Natural killer cell (primary cell): ENCODE data around the gene SDF2L1. TPM values are rescaled to one million over a fixed set of nuclear protein-coding genes. Genes with fewer than 3 reads are reported as not detected.

ENCODE experiments used
- ATAC-seq, 3 donors: fragments of 150-1000 bp in 2 of 3; fragments of 200-7000 bp in 1 of 3; cut with Tn5 transposase; 1 replicate in 1 of 3; 2 replicates in 2 of 3; pipeline ENCODE4 v1.10.0; 2021; ENCODE audit warnings: mild to moderate bottlenecking in 2 of 3, moderate library complexity in 2 of 3
- DNase-seq, 2 donors: peaks; one replicate each; pipeline versions ENCODE4 v3.0.0 to v3.0.0-alpha.2; 2013 to 2021; ENCODE audit warnings: mixed read lengths in 1 of 2
- H3K27ac ChIP-seq: one replicate; pipeline ENCODE4 v1.5.1; 2013; ENCODE audit warnings: mild to moderate bottlenecking, low read length
- H3K27me3 ChIP-seq: one replicate; pipeline ENCODE4 v1.6.1; 2013; ENCODE audit warnings: low read length; ENCODE audit not compliant: control insufficient read depth, insufficient read depth
- H3K36me3 ChIP-seq: one replicate; pipeline ENCODE4 v1.6.1; 2013; ENCODE audit warnings: low read length; ENCODE audit not compliant: control insufficient read depth, insufficient read depth
- H3K4me1 ChIP-seq: one replicate; pipeline ENCODE4 v1.6.1; 2013; ENCODE audit warnings: low read length; ENCODE audit not compliant: control insufficient read depth, insufficient read depth
- H3K4me3 ChIP-seq: one replicate; pipeline ENCODE4 v1.5.1; 2013; ENCODE audit warnings: low read length
- H3K9me3 ChIP-seq: one replicate; pipeline ENCODE4 v1.6.1; 2013; ENCODE audit warnings: low read length; ENCODE audit not compliant: control insufficient read depth, insufficient read depth
- H3K27ac Mint-ChIP-seq, 2 donors: one replicate each; pipeline ENCODE4 v1.8.0; 2022; ENCODE audit warnings: mild to moderate bottlenecking in 2 of 2, mixed read lengths in 2 of 2, moderate library complexity in 1 of 2
- H3K27me3 Mint-ChIP-seq, 2 donors: one replicate each; pipeline ENCODE4 v1.8.0; 2022; ENCODE audit warnings: low read depth in 2 of 2, mixed read lengths in 2 of 2
- H3K36me3 Mint-ChIP-seq: one replicate; pipeline ENCODE4 v1.8.0; 2022; ENCODE audit warnings: mixed read lengths
- H3K4me1 Mint-ChIP-seq, 2 donors: one replicate each; pipeline ENCODE4 v1.8.0; 2022; ENCODE audit warnings: mixed read lengths in 2 of 2
- H3K4me3 Mint-ChIP-seq: one replicate; pipeline ENCODE4 v1.8.0; 2022; ENCODE audit warnings: mild to moderate bottlenecking, moderate library complexity, mixed read lengths
- H3K9me3 Mint-ChIP-seq, 2 donors: one replicate each; pipeline ENCODE4 v1.8.0; 2022; ENCODE audit warnings: mixed read lengths in 2 of 2
- WGBS: methylation state at CpG from one replicate; pipeline ENCODE4 v1.1.7; 2013; ENCODE audit warnings: missing lambda C conversion rate; ENCODE audit not compliant: insufficient coverage; 5-methylcytosine and 5-hydroxymethylcytosine counted together
- intact Hi-C: fragments of 100-400 bp; cut with micrococcal nuclease; formaldehyde crosslinking; loops from one replicate; pipeline ENCODE4 v1.14.2; 2022
- total RNA-seq, 4 donors: library from RNA; stranded (reverse); fragments of 120-200 nt in 1 of 4; gene quantifications; one replicate each; pipeline versions ENCODE4 v1.2.3 to v1.2.4, GENCODE V29; 2013 to 2022
- TF ChIP-seq, protein P1 (sequence below): fragments of 200-600 bp; IDR thresholded peaks from one replicate; pipeline ENCODE4 v1.8.0; 2022; ENCODE audit warnings: antibody characterized with exemption

Gene SDF2L1
- total RNA-seq, 3 donors from 2014 or later (not counting 1 experiment from before 2014, with no cell fraction given) = 38.3 to 55.8 (median 40.3) TPM

DNA sequence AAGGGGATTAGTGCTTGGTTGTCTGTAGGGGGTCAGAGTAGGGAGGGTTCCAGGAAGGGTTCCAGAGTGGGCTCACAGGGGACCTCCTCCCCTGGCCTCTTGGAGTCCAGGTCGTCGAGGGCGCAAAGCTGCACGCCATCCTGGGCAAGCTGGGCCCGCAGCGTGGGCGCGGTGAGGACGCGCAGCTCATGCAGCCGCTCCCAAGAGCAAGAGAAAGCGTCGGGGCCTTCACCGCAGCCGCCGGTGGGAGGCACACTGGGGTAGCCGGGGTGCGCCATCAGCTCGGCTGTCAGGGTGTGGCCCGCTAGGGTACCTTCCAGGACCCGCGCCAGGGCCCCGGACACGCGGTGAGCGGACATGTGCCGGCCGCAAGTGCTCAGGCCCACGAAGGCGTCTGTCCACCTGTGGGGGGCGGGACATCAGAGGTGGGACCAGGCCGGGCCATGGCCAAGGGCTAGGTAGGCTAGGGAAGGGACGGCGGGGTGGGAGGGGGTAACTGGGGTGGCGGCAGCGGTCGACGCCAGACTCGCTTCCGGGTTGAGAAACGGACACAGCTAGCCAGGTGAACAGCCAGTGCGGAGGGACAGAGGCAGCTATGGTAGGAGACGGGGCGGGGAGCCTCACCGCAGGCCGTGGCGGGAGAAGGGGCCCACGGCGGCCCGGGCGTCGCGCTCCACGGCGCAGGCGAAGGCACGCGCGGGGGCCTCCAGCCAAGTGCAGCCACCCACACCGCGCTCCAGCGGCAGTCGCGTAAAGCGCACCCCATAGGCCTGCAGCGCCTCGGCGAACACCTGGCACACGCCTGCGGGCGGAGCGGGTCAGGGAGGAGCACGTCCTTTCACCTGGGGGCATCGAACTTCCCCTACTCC, 13.5 kb upstream of the SDF2L1 start:
- Histone ChIP-seq H3K4me3 (peak overlapping the region; percentile 99), H3K27ac (no peak overlapping the region), H3K36me3 (peaks cover 28% of the 10 kb centered on the region), H3K4me1 (peaks cover 45% of the 10 kb centered on the region), H3K9me3 (no peaks in the 10 kb centered on the region), H3K27me3 (no peaks in the 10 kb centered on the region)
- WGBS = 81% methylated on average over 74 of the region's 74 CpGs
- no peak for DNase-seq
- peak overlapping the region; percentile 75 to 83 for H3K27ac Mint-ChIP-seq
- H3K36me3 Mint-ChIP-seq = no peaks in the 10 kb centered on the region
- H3K27me3 Mint-ChIP-seq = no peaks in the 10 kb centered on the region
- H3K4me1 Mint-ChIP-seq = peaks cover 32 to 41% of the 10 kb centered on the region in 2 donors
- TF ChIP-seq, protein P1, sequence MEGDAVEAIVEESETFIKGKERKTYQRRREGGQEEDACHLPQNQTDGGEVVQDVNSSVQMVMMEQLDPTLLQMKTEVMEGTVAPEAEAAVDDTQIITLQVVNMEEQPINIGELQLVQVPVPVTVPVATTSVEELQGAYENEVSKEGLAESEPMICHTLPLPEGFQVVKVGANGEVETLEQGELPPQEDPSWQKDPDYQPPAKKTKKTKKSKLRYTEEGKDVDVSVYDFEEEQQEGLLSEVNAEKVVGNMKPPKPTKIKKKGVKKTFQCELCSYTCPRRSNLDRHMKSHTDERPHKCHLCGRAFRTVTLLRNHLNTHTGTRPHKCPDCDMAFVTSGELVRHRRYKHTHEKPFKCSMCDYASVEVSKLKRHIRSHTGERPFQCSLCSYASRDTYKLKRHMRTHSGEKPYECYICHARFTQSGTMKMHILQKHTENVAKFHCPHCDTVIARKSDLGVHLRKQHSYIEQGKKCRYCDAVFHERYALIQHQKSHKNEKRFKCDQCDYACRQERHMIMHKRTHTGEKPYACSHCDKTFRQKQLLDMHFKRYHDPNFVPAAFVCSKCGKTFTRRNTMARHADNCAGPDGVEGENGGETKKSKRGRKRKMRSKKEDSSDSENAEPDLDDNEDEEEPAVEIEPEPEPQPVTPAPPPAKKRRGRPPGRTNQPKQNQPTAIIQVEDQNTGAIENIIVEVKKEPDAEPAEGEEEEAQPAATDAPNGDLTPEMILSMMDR = no peak
- H3K9me3 Mint-ChIP-seq = no peaks in the 10 kb centered on the region
- ATAC-seq = no peak
- intact Hi-C loops = loop anchor here (1.0 kb wide), 1 partner anchor 14 kb away; the partner anchor contains the start of gene SDF2L1
- peak overlapping the region; percentile 90 for H3K4me3 Mint-ChIP-seq

DNA sequence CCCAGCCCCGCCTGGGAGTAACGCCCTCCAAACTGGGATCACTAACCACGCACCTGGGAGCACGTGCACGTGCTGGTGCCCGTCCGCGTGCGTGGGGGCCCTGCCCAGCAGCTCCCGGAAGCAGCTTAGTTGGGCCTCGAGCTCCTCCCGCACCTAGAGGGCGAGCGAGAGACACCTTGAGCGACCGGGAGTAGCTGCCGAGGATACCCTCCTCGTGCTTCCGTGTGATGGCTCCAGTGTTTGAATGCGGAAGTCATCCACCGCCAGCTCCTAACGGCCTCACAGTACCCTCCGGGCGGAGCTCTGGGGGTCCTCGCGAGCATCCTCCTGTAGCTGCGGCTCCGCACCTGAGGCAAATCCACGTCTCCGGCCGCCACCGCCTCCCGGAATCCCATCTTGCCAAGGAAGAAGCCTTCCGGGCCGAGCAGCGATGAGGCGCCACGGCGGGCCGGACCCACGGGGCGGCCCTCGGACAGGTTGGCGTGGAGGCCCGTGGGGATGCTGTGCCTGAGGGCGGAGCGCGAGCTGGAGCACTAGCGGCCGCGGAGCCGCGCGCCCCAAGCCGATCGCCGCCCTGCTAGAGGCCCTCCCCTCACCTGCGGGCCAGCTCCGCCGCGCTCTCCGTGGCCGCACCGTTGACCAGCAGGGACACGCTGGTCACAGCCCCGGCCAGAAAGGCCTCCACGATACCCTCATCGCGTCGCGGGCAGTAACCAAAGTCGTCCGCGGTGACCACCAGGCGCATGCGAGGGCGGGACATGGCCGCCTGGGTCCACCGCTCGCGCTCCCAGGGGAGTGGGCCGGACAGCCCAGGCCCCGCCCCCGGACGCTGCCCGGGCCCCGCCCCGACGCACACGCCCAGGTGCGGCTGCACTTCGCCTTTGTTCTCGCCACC, 12.6 kb upstream of the SDF2L1 start, which contains the start of gene YDJC:
Gene YDJC (minus strand): TSS at position 768 of the 895 bp plus-strand sequence. CDS start 8 bp downstream, at position 760.
- Histone ChIP-seq H3K4me1 (peaks cover 45% of the 10 kb centered on the region), H3K36me3 (peaks cover 22% of the 10 kb centered on the region), H3K9me3 (no peaks in the 10 kb centered on the region), H3K27ac (peak within 1 kb of the TSS; percentile 89), H3K4me3 (peak within 1 kb of the TSS; percentile 99), H3K27me3 (no peaks in the 10 kb centered on the region)
- peak; percentile 87 to 97 (median 92) for ATAC-seq
- under 1% methylated on average over 93 of the region's 93 CpGs for WGBS
- Mint-ChIP-seq H3K9me3 (no peaks in the 10 kb centered on the region), H3K27ac (peak within 1 kb of the TSS; percentile 75 to 83), H3K4me1 (peaks cover 32 to 36% of the 10 kb centered on the region in 2 donors), H3K27me3 (no peaks in the 10 kb centered on the region), H3K36me3 (no peaks in the 10 kb centered on the region), H3K4me3 (peak within 1 kb of the TSS; percentile 90)
- TF ChIP-seq, protein P1 = no peak
- intact Hi-C loops = loop anchor here (1.0 kb wide), 1 partner anchor 13 kb away; the partner anchor contains the start of gene SDF2L1
- DNase-seq = peak; percentile 93 to 97

GRCh38 chr22:21631025-21631424, 11.1 kb upstream of the SDF2L1 start:
- Histone ChIP-seq H3K4me3 (no peak overlapping the region), H3K27me3 (no peaks in the 10 kb centered on the region), H3K36me3 (peaks cover 19% of the 10 kb centered on the region), H3K27ac (no peak overlapping the region), H3K4me1 (peaks cover 44% of the 10 kb centered on the region), H3K9me3 (no peaks in the 10 kb centered on the region)
- Mint-ChIP-seq H3K4me1 (peaks cover 25 to 26% of the 10 kb centered on the region in 2 donors), H3K27me3 (no peaks in the 10 kb centered on the region), H3K27ac (peak overlapping the region in 1 of 2 donors; percentile 46), H3K9me3 (no peaks in the 10 kb centered on the region), H3K36me3 (no peaks in the 10 kb centered on the region), H3K4me3 (no peak overlapping the region)
- 92% methylated on average over 4 of the region's 4 CpGs for WGBS
- intact Hi-C loops = no loop called here
- ATAC-seq (no peak), DNase-seq (no peak)
- TF ChIP-seq, protein P1 = no peak
